ENCODE results near the gene FBXO10. TPM values are rescaled to one million over a fixed set of nuclear protein-coding genes. Genes with fewer than 3 reads are reported as not detected.

Gene FBXO10
- total and polyA plus RNA-seq, 11 donors, result 2.4 to 9.8 (median 6.7) TPM

DNA sequence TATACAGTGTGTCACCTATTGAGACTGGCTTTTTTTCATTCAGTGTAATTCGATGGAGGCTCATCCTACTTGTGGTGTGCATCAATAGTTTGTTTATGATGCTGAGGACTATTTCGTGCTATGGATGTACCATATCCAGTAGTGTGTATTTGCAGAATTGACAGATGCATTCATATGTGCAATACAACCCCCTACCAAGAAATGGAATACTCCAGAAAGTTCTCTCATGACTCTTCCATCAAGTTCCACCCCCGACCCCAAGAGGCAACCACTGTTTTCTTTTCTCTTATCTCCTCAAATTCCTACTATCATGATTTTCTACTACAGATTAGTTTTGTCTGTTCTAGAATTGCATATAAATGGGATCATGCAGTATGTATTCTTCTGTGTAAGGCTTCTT lies 21.9 kb downstream of the FBXO10 start:
- DNase-seq (no peak), ATAC-seq (no peak)
- TF ChIP-seq, protein P1, sequence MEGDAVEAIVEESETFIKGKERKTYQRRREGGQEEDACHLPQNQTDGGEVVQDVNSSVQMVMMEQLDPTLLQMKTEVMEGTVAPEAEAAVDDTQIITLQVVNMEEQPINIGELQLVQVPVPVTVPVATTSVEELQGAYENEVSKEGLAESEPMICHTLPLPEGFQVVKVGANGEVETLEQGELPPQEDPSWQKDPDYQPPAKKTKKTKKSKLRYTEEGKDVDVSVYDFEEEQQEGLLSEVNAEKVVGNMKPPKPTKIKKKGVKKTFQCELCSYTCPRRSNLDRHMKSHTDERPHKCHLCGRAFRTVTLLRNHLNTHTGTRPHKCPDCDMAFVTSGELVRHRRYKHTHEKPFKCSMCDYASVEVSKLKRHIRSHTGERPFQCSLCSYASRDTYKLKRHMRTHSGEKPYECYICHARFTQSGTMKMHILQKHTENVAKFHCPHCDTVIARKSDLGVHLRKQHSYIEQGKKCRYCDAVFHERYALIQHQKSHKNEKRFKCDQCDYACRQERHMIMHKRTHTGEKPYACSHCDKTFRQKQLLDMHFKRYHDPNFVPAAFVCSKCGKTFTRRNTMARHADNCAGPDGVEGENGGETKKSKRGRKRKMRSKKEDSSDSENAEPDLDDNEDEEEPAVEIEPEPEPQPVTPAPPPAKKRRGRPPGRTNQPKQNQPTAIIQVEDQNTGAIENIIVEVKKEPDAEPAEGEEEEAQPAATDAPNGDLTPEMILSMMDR (IDR thresholded peaks at IDR 0.05), result no peak
- TF ChIP-seq POLR2A (IDR thresholded peaks at IDR 0.05), result no peak
- 90 to 95% (median 92%) methylated on average over 3 of the region's 3 CpGs for WGBS, 4 donors
- intact Hi-C loops (cut with DNase I), result no loop called here
- Histone ChIP-seq H3K27me3 (no peaks in the 10 kb centered on the region), H3K27ac (no peak overlapping the region), H3K36me3 (no peaks in the 10 kb centered on the region), H3K4me1 (no peaks in the 10 kb centered on the region), H3K9me3 (no peaks in the 10 kb centered on the region), H3K4me3 (no peak overlapping the region)

DNA sequence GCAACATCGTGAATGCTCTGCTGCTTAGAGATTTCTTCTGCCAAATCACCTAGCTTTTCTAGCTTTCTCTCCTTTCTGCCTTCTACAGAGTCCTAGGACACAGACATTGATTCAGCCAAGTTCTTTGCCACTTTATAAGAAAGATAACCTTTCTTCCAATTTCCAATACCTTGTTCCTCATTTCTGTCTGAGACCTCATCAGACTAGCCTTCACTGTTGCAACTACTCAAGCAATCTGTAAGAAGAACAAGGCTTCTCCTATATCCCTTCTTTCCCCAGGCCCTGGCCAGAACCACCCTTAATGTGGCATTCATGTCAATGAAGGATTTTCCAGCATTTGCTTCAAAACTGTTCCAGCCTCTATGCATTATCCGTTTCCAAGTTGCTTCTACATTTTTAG lies 24.3 kb downstream of the FBXO10 start:
- DNase-seq, result no peak
- Histone ChIP-seq H3K4me3 (no peak overlapping the region), H3K9me3 (no peaks in the 10 kb centered on the region), H3K4me1 (no peaks in the 10 kb centered on the region), H3K36me3 (no peaks in the 10 kb centered on the region), H3K27ac (no peak overlapping the region), H3K27me3 (no peaks in the 10 kb centered on the region)
- intact Hi-C loops (cut with DNase I), result no loop called here
- 89 to 97% (median 93%) methylated on average over 2 of the region's 2 CpGs for WGBS, 4 donors
- ATAC-seq, result no peak
- TF ChIP-seq, protein P1 (IDR thresholded peaks at IDR 0.05), result no peak
- TF ChIP-seq POLR2A (IDR thresholded peaks at IDR 0.05), result no peak

DNA sequence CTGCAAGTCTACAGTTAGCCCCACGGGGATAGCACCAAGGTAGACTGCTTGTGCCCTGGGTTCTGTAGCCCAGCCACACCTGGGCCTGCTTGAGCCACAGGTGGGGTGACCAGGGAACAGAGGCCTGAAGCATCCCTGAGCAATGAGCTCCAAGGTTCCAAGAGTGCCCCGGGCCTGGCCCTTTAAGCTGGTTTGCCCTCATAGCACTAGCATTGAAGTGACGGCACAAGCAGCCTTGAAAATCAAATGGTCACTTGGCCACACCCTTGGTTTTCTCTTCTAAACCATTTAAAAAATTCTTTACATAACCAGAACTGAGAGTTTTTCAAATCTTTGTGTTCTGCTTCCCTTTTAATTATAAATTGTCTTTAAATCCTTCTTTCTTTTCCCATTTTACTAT lies 24.7 kb downstream of the FBXO10 start:
- 89 to 94% (median 92%) methylated on average over 3 of the region's 3 CpGs for WGBS, 4 donors
- intact Hi-C loops (cut with DNase I), result no loop called here
- TF ChIP-seq POLR2A (IDR thresholded peaks at IDR 0.05), result no peak
- TF ChIP-seq, protein P1 (IDR thresholded peaks at IDR 0.05), result no peak
- Histone ChIP-seq H3K4me3 (no peak overlapping the region), H3K4me1 (no peaks in the 10 kb centered on the region), H3K36me3 (no peaks in the 10 kb centered on the region), H3K27ac (no peak overlapping the region), H3K9me3 (no peaks in the 10 kb centered on the region), H3K27me3 (no peaks in the 10 kb centered on the region)
- no peak for ATAC-seq
- no peak for DNase-seq

DNA sequence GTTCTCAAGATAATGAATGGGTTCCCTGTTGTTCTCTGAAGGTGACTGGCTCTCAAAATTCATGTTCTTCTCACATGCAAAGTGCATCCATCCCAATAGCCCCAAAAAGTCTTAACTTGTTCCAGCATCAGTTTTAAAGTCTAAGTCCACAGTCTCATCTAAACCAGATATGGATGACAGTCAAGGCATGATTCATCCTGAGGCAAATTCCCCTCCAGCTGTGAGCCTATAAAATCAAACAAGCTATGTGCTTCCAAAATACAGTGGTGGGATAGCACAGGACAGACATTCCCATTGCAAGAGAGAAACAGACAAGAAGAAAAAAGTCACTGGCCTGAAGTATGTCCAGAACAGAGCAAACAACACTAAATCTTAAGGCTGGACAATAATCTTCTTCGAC lies 25.4 kb downstream of the FBXO10 start:
- Histone ChIP-seq H3K4me1 (no peaks in the 10 kb centered on the region), H3K27me3 (no peaks in the 10 kb centered on the region), H3K27ac (no peak overlapping the region), H3K4me3 (no peak overlapping the region), H3K9me3 (no peaks in the 10 kb centered on the region), H3K36me3 (no peaks in the 10 kb centered on the region)
- intact Hi-C loops (cut with DNase I), result no loop called here
- DNase-seq (no peak), ATAC-seq (no peak)
- 75 to 100% (median 93%) methylated on average over 1 of the region's 1 CpG for WGBS, 4 donors
- TF ChIP-seq, protein P1 (IDR thresholded peaks at IDR 0.05), result no peak
- no peak for TF ChIP-seq POLR2A (IDR thresholded peaks at IDR 0.05)

Measured in heart left ventricle (tissue), 16 donors.